Activated gamma-delta T cell treated with anti-CD3 and anti-CD28 coated beads, Interleukin-2, amount 50 U/mL, for 16 hours (primary cell): ENCODE results near the gene ZDHHC11B.
"Not testable (repeated sequence)": the region's sequence is repeated elsewhere in the genome, so short reads cannot be mapped to it uniquely, and the experiment has no call there.

Experiments
- DNase-seq: peaks from one replicate; pipeline ENCODE4 v3.0.0-alpha.2; 2020; ENCODE audit warnings: low read depth

The ZDHHC11B gene

GRCh38 chr5:685262-686171 lies 99.0 kb downstream of the ZDHHC11B start:
- DNase-seq = no peak

GRCh38 chr5:684751-685216 lies 99.7 kb downstream of the ZDHHC11B start:
- DNase-seq = no peak

- no peak for DNase-seq
Observed at GRCh38 chr5:683551-684481, 100.7 kb downstream of the ZDHHC11B start.

- DNase-seq = not testable (repeated sequence)
Observed at GRCh38 chr5:682651-683358, 101.7 kb downstream of the ZDHHC11B start.

GRCh38 chr5:682216-682615 lies 102.3 kb downstream of the ZDHHC11B start:
- not testable (repeated sequence) for DNase-seq

GRCh38 chr5:681317-682191 lies 103.0 kb downstream of the ZDHHC11B start:
- DNase-seq = not testable (repeated sequence)

- DNase-seq = not testable (repeated sequence)
Observed at GRCh38 chr5:680836-681235, 103.7 kb downstream of the ZDHHC11B start.

GRCh38 chr5:680118-680795 lies 104.3 kb downstream of the ZDHHC11B start:
- not testable (repeated sequence) for DNase-seq

- DNase-seq = not testable (repeated sequence)
Observed at GRCh38 chr5:679166-679895, 105.2 kb downstream of the ZDHHC11B start.

- DNase-seq = not testable (repeated sequence)
Observed at GRCh38 chr5:678521-678920, 106.0 kb downstream of the ZDHHC11B start.

- no peak for DNase-seq
Observed at GRCh38 chr5:677131-678101, 107.1 kb downstream of the ZDHHC11B start.

GRCh38 chr5:676699-677076 lies 107.8 kb downstream of the ZDHHC11B start:
- DNase-seq = no peak

GRCh38 chr5:675871-676698 lies 108.4 kb downstream of the ZDHHC11B start:
- DNase-seq = no peak

- no peak for DNase-seq
Observed at GRCh38 chr5:675111-675870, 109.2 kb downstream of the ZDHHC11B start.

GRCh38 chr5:674630-675011 lies 109.9 kb downstream of the ZDHHC11B start:
- no peak for DNase-seq

- DNase-seq = no peak
Observed at GRCh38 chr5:673831-674629, 110.5 kb downstream of the ZDHHC11B start.
